Stimulated activated CD4-positive, alpha-beta T cell treated with anti-CD3 and anti-CD28 coated beads, Interleukin-15, amount 100 ng/mL, for 24 hours (primary cell): ENCODE results near the gene RAI1.

ENCODE experiments used
- DNase-seq: peaks from one replicate; pipeline ENCODE4 v3.0.0-alpha.2; 2020

RAI1 gene

DNA sequence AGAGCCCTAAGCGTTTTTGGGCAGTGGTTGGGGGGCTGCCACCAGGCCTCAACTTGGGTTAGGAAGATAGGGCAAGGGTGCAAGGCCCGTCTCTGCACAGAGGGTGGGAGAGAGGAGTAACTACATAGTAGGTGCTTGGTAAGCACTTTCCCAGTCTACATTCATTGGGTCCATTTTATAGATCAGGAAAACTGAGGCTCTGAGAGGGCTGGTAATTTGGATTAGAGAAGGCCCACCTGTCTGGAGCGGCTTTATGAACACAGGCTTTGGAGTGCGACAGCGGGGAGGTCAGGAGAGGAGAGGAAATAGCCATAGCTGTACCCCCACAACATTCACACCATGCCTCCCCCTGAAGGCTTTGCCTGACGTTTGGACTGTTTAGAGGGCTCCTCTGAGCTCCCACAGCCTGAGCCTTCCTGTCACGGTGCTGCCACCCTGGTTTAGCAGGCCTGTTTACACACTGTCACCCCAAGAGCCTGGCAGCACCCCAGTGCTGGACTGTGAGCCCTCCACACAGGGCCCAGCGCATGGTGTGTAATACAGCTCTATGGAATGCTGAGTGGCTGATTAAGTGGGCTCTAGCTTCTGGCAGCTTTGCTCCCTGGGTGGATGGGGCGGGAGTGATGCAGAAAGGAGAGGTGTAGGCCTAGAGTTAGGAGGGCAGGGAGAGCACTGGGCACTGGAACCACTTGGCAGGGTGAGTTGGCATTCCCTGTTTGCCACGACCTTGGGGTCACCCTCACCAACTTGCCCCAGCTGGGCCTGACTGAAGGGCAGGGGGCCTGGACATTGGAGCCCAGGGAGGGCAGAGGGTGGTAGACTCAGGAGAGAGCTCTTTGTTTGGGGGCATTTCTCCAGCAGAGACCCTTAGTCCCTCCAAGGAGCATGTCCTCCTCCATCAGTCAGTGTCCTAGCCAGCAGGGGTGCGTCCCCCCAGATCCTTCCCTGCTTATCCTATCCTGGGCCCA, 73.7 kb downstream of the RAI1 start:
- no peak for DNase-seq

DNA sequence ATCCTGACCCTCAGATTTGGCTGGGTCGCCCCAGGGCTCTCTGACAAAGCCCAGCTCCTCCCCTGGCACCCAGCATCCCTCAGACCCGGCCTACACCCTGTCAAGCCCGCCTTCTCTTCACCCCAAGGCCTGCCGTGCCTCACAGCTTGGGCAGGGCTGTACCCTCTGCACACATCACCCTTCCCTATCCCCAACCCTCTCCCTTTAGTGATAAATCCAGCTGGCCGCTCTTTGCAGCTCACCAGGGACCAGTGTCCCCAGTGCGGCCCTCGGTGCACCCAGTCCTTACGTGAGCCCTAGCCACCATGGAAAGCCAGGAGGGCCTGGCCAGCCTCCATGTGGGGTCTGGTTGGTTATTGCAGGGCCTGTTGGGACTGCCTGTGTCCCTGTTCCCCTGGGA, 74.5 kb downstream of the RAI1 start:
- DNase-seq = no peak

DNA sequence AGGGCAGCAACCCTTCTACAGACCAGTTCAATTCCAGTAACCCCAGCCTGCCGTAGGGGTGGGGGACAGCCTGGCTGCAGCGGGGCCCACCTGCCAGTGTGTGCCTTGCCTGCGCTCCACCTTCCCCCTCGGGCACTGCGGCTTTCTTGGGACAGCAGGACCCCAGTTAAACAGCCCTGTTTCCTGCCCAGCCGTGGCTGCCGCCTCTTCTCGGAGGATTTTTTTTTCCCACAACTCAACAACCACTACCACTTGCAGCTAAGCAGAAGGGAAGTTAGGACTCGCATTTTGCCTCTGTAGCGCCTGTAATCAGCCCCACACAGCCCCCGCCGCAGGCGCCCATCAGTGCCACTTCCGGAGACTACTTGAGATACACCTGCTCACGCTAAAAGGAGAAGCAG, 76.1 kb downstream of the RAI1 start:
- DNase-seq = peak; percentile 40

DNA sequence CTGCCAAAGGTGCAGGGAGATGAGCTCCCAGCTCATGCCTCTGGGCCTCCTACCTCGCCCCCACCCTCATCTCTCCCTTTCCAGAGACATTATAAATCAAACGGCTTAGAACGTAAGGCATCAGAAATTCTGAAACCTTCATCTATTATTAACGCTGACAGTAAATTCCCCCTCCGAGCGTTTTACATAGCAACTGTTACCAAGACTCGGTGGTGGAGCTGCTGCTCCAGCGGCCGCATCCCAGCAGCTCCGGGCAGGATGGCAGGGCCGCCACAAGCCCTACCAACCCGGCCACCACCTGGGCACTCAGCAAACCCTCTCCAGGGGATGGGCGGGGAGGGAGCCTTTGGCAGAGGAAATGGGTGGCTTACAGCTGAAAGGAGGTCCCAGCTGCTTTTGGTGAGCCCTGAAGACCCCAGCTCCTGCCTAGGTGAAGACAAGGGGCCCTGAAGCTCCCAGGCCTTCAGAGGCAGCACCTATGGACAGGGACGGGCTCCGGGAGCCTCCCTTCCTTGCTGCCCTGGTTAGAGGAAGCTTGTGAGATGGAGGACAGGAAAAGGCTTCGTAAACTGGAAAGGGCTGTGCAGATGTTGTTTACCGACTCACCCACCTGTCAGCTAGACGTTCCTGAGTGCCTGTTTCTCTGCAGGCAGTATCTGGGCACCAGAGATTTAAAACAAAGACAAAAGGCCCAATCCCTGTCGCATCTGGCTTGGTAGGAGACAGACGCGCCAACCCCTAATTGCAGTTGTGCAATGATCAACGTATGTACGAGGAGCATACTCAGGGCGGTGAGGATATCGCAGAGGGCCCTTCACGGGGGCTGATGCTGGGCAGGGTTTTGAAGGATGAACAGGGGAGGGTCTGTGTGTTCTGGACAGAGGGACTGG, 76.9 kb downstream of the RAI1 start:
- no peak for DNase-seq

DNA sequence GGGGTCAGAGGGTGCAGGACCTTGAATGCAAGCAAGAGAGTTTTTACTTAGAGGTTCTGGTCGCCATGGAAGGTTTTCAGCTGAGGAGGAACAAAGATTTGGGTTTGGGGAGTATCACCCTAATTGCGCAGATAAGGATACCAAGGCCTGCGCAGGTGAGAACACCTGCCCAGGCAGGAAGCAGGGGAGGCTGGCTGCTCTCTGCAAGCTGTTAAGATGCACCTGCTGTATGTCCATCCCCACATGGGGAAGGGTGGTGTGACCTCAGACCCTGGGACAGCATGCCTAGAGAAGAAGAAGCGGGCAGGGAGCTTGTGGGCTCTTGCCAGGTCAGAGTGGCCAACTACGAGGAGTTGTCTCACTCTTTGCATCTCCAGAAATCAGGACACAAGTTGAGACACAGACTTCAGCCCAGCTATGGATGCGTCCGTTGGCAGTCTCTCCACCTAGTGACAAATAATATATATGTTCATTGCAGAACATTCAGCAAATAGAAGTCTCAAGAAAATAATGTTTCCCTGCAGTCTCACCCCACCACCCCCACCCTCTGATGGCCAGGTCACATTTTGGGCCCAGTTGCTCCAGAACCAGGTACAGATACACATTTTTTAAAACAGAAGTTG, 77.8 kb downstream of the RAI1 start:
- DNase-seq = no peak

DNA sequence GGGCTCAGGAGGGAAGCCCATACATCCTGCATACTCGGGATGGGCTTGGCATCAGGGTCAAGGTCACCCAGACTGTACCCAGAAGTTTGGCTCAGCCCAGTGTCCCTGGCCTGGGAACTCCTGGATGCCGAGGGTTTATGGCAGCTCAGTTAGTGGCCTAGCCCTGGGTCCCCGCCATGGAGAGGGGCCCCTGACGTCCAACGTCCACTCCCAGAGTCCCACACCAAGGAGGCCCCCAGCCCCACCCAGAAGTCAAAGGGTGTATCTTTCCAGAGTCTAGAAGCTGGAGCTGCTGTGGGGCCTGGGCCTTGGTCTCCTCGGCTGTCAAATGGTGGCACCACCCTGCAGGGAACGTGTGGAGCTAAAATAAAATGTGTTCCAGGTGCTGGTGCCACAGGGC, 79.1 kb downstream of the RAI1 start:
- no peak for DNase-seq

DNA sequence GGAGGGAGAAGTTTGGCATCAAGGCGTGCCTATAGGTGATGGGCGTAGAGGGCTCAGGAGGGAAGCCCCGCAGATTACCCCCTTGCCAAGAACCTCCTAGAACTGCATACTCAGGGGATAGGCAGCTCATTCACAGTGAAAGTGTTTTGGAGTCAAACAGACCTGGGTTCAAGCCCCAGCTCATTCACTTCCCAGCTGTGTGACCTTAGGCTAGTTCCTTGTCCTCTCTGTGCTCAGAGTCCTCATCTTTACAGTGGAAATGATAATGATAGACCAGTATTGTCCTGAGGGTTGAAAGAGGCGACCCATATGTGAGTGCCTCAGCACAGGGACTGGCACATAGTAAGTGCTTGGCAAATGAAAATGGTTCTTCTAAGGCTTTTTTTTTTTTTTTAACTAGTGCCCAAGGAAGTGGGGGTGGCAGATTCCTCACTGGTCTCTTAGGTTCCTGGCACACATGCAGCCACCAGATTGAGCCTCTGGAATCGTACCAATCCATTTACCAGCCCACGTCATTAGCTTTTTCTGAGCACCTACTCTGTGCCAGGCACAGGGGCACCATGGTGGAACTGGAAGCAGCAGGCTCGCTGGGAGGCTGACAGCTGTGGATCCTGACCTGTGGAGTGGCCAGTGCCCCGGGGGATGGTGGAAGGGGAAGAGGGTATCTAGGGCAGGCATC, 79.8 kb downstream of the RAI1 start:
- DNase-seq = no peak

DNA sequence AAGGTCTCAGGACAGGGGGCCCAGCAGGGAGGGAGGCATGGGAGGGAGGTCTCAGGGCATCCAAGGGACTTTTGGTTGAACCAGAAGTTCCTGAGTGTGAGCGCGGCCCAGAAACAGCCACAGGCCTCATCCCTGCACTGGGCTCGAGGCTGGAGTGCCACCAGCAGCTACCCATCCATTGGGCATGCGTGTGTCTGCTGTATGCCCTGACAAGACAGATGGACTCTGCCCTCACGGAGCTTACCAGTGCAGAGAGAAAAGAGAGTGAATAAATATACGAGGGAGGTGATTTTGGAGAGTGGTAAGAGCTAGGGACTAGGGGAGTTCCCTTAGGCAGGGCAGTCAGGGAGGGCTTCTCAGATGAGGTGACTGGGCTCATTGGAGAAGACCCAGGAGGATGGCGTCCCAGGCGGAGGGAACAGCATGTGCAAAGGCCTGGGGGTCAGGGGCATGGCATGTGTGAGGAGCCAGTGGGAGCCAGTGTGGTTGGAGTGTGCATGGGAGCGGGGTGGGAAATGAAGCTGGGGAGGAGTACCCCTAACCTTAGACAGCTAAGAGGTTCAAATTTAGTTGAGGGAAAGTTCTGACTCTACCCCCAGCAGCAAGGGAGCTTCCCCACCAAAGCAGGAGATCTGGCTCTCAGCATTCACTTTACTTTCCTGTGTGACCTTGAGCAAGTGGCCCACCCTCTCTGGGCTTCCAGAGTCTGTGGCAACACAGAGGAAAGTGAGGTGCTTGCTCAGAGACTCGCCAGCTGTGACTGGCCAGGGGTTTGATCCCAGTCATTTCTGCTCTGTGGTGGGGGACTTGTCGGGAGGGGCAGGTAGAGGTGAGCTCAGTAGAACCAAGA, 80.9 kb downstream of the RAI1 start:
- no peak for DNase-seq

DNA sequence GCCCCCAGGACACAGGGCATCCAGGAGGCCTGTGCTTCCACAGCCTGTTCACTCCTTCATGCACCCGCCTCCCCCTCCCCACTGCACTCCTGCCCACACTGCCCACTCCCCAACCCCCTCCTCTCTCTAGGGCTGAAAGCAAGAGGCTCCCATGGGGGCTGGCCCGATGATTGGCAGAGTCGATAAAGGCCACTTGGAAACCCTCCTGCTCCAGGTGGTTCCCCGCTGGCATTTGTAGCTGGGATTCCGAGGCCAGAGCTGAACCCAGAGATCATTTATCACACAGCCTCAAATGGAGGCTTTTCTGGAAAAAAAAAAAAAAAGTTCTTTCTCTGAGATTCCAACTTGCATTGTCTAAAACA, 81.5 kb downstream of the RAI1 start:
- DNase-seq = no peak

DNA sequence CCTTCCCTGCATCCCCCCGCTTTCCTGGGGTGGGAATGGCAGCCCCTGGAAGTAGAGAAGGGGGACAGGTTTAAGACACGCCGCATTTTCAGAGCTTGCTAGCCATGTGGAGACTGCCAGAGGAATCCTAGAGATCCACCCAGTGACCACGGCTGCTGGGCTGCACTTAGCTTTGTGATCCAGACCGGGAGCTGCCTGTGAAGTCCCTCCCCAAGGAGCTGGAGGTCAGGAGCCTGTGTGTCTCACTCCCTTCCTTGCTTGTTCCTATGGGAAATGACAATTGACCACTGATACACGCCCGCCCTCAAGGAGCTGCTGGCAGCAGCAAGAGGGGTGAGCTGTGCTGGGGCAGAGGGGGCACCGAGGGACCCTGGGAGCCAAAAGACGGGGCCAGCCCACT, 81.9 kb downstream of the RAI1 start:
- no peak for DNase-seq

DNA sequence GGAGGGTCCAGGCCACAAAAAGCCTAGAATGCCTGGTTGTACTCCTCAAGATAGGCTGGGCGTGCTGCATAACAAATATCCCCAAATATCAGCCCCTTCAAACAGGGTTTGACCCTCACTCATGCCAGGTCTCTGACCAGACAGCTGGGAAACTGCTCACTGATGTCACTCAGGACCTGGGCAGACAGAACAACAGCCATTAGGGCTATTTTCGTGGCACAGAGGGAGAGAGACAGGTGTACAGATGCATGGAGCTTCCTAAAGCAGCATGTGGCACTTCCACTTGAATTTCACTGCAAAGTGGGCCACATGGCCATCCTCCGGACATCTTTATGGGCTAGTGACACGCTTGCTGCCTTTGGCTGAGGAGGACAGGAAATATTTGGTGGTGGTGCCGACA, 82.5 kb downstream of the RAI1 start:
- no peak for DNase-seq

DNA sequence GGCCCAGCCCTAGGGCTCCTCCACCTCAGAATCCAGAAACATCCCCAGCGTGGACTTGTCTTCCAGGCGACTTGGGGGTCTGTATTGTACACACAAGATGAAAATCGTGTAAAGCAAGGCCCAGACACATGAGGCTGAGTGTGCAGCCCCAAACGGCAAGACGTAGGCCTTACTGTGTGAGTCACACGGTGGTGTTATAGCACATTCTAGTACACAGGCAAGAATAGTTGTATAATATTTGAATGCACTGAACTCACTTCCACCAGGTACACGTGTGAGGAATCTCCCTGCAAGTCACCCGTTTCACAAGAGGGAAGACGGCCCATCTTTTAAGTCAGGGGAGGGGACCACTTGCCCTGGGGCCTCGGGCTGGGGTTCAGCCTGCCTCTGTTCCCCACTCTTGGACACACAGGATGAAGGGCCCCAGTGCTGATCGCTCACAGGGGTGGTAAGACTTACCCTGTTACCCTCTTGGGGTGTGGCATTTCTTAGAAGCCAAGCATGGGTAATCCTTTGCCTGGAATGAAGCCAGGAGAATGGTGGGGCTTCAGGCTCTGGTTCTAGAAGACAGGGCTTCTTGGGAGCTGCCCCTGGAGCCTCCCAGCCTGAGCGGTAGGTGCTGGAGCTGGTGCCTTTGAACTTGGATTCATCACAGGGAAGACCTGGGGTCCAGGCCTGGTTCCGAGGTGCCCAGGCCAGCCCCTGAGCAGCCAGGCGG, 84.3 kb downstream of the RAI1 start:
- DNase-seq = no peak

DNA sequence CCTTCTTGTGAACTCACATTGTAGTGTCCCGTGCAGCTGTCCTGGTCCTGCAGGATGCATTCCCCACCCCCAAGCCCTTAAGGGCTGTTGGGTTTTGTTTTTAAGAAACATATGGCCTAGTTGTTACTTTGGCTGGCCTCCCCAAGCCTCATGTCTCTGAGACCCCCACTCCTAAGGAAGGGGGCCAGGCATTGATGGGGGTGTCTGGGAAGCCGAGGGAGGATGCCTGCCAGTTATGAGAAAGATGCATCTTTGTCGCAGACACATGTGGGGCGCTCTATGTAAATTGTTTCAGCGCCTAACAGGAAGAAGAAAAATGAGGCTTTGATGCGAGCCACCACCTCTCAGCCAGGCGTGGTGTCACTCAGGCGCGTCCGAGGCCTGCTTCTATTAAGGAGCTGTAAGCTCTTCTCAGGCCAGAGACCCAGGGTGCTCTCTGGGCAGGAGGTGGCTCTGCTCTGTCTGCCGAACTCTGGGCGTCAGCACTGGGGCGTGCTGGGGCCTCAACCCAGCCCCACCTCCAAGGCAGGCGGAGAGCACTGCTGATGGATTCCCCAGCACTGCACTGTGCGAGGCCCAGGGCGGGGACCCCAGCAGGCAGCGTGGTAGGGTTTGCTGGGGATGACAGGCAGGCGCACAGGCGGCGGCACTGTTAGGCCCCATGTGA, 85.0 kb downstream of the RAI1 start:
- DNase-seq = no peak

DNA sequence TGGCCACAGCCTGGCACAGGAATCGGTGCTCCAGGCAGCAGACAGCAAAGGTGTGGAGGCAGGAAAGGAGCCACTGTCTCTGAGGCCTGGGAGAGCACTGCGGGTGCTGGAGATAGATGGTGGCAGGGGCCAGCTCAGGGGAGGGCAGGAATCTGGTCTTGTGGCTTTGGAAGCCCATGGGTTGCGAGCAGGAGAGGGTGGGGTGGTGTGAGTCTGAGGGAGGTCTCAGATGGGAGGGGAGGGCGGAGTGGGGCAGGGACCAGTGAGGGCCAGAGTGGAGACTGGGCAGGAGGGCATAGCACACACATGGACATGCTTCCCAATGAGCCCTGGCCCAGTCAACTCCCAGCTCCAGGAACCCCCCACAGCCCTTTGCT, 85.5 kb downstream of the RAI1 start:
- no peak for DNase-seq

DNA sequence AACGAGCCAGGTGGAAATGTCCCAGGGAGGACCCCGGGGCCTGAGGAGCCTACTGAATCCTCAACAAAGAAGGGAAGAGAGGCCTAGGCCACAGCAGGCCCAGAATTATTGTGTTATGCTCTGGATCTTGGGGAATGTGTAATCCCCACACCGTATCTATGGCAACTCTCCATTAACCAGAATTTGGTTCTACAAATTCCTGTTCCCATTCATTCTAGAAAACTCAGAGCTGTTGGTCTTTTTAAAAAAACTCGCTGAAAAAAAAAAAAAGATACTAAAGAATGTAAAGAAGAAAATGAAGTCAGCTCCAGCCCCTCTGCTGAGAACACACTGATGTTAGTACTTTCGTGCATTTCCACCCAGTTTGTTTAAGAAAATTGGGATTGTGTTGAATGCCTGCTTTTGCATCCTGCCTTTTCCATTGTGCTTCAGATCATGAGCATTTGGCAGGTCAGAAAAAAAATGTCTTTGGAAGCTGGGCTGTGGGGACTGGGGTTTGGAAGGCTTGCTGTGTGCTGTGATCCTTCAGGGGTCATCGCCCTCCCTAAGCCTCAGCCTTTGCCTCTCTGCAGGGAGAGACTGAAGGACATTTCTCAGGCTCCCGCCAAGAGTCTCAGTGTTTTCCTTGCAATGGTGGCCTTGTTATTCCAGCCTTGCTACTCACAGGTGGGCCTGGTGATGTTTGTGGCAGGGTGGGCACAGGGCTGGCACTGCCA, 86.1 kb downstream of the RAI1 start:
- DNase-seq = no peak

DNA sequence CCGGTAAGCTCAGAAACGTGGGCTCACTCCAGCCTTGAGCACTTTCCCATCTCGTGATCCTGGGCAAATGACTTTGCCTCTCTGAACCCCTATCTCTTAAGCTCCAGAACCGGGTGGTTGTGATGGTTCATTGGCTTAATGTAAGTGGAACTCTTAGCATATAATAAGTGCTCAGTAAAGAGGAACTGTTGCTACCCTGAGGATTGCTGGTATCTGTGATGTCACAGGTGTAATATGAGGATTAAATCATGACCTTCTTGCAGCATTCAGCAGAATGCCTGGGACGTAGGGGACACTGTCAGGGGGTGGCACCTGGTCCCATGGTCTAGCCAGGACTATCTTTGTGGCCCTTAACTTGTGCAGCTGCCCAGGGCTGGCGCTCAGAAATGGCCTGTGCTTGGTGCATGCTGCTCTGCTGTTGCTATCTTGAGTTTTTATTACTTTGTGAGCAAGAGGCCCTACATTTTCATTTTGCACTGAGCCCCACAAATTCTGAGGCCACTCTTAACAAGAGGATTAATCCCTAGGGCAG, 86.7 kb downstream of the RAI1 start:
- no peak for DNase-seq

DNA sequence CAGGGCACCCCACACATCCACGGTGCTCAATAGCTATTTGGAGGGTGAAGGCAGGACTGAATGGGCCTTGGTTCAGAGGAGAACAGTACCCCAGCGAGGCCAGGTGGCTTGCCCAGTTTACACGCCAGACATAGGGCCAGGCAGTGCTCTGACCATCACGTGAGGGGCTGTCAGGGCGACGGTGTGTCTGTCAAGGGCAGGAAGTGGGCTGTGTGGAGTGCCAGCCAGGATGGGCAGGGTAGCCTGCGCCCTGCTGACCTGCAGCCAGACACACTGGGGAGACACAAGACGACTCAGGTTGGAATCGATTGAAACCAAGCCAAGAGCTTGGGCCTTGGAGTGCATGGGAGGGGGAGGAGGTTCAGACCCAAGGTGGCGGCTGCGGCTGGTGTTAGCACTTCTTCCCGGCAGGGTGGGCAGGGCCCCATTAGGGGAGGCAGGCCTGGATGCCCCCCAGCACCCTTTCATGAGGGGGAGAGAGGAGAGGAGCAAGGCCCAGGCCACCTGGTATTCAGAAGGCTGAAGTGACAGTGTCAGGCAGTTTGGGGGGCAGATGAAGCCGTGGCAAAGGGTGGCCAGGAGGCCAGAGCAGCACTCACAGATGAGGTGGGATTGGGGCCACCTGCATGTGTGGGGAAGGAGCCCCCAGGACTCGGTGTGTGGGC, 87.3 kb downstream of the RAI1 start:
- DNase-seq = no peak

DNA sequence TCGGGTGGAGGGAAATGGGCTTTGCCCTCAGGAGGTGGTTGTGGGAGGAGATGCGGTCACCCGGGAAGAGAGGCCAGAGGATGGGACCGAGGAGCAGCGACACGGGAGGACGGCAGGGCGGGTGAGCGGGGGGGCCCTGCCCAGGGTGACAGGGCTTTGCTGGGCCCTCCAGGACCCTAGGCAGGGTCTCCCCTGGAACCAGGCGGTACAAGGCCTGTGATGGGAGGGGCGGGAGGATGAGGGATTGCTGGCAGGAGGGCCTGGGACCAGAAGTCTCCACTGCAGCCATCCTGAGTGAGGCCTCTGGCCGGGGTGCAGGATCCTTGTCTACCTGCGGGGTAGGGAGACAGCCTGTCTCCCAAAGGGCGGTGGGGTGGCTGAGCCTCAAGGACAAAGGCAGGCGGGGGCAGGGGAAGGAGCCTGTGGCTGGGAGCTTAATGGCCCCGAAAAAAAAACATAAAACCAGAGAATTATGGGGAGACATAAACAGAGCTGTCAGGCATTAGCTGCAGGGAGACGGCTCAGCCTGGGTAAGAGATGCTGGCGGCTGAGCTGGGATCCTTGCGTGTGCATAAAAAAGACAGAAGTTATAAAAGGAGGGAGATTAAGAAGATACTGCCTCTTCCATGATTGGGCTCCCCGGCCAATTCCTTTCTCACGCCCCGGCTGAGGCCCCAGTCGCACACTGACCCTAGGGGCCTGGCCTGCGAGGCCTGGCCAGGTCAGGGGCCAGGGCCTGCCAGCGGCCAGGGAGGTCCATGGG, 88.8 kb downstream of the RAI1 start:
- DNase-seq = no peak
